Naive thymus-derived CD4-positive, alpha-beta T cell (primary cell): ENCODE data around the gene UPK2. TPM values are rescaled to one million over a fixed set of nuclear protein-coding genes. Genes with fewer than 3 reads are reported as not detected.

Experiments
- ATAC-seq: fragments of 150-1000 bp; cut with Tn5 transposase; 2 replicates; pipeline ENCODE4 v1.10.0; 2021; ENCODE audit warnings: mild to moderate bottlenecking, moderate library complexity
- CTCF ChIA-PET: fragments of 350-600 bp; sonication (Branson Sonifier 250); formaldehyde crosslinking; loops from one replicate; lab custom pipeline; 2021; ENCODE audit warnings: antibody characterized with exemption; lab: Charles Lee
- POLR2A ChIA-PET: fragments of 350-600 bp; sonication (Branson Sonifier 250); formaldehyde crosslinking; loops from one replicate; lab custom pipeline; 2021; ENCODE audit warnings: antibody characterized with exemption, inconsistent platforms; lab: Charles Lee
- DNase-seq, 9 donors: peaks; one replicate each; pipeline versions ENCODE4 v3.0.0 to v3.0.0-alpha.2; 2020 to 2022; ENCODE audit warnings: mixed read lengths in 1 of 9
- H3K27ac ChIP-seq: one replicate; pipeline ENCODE4 v1.7.0; 2013; ENCODE audit warnings: mild to moderate bottlenecking, low read depth, low read length, moderate library complexity
- H3K27me3 ChIP-seq, 2 donors: one replicate each; pipeline ENCODE4 v1.7.0; 2013; ENCODE audit warnings: low read length in 2 of 2, mild to moderate bottlenecking in 2 of 2, moderate library complexity in 2 of 2; ENCODE audit not compliant: control insufficient read depth in 2 of 2, insufficient read depth in 2 of 2
- H3K36me3 ChIP-seq, 3 experiments: 1 replicate in 2 of 3; 2 replicates in 1 of 3; pipeline ENCODE4 v1.7.0; 2013; ENCODE audit warnings: low read length in 3 of 3, mild to moderate bottlenecking in 3 of 3, moderate library complexity in 1 of 3; ENCODE audit not compliant: insufficient read depth in 3 of 3, control insufficient read depth in 2 of 3
- H3K4me1 ChIP-seq, 2 donors: one replicate each; pipeline ENCODE4 v1.7.0; 2013; ENCODE audit warnings: low read length in 2 of 2, mild to moderate bottlenecking in 2 of 2, moderate library complexity in 1 of 2; ENCODE audit not compliant: control insufficient read depth in 2 of 2, insufficient read depth in 2 of 2
- H3K4me3 ChIP-seq: 2 replicates; pipeline ENCODE4 v1.7.0; 2013; ENCODE audit warnings: mild to moderate bottlenecking, low read length
- H3K9me3 ChIP-seq, 3 experiments: 1 replicate in 2 of 3; 2 replicates in 1 of 3; pipeline ENCODE4 v1.7.0; 2013; ENCODE audit warnings: low read length in 3 of 3; ENCODE audit not compliant: control insufficient read depth in 2 of 3
- H3K27ac Mint-ChIP-seq, 9 donors: one replicate each; pipeline ENCODE4 v1.8.0; 2020 to 2022; ENCODE audit warnings: mixed read lengths in 9 of 9, mild to moderate bottlenecking in 8 of 9, moderate library complexity in 5 of 9, inconsistent platforms in 2 of 9
- H3K27me3 Mint-ChIP-seq, 5 donors: one replicate each; pipeline ENCODE4 v1.8.0; 2021 to 2022; ENCODE audit warnings: mixed read lengths in 5 of 5, mild to moderate bottlenecking in 1 of 5
- H3K36me3 Mint-ChIP-seq, 5 donors: one replicate each; pipeline ENCODE4 v1.8.0; 2020 to 2022; ENCODE audit warnings: mixed read lengths in 5 of 5, mild to moderate bottlenecking in 3 of 5, inconsistent platforms in 1 of 5
- H3K4me1 Mint-ChIP-seq, 7 donors: one replicate each; pipeline ENCODE4 v1.8.0; 2020 to 2022; ENCODE audit warnings: mixed read lengths in 7 of 7, mild to moderate bottlenecking in 3 of 7, inconsistent platforms in 1 of 7
- H3K4me3 Mint-ChIP-seq, 10 donors: one replicate each; pipeline ENCODE4 v1.8.0; 2020 to 2022; ENCODE audit warnings: mild to moderate bottlenecking in 10 of 10, mixed read lengths in 10 of 10, moderate library complexity in 6 of 10, inconsistent platforms in 2 of 10
- H3K9me3 Mint-ChIP-seq, 11 donors: one replicate each; pipeline ENCODE4 v1.8.0; 2020 to 2022; ENCODE audit warnings: mixed read lengths in 11 of 11, mild to moderate bottlenecking in 4 of 11, inconsistent platforms in 1 of 11, moderate library complexity in 1 of 11
- intact Hi-C, 2 donors: fragments of 100-400 bp; cut with micrococcal nuclease; formaldehyde crosslinking; loops; one replicate each; pipeline ENCODE4 v1.15.1; 2023
- polyA plus RNA-seq, 2 donors: library from polyadenylated mRNA; unstranded; fragments of 300-500 nt; fragmentation: Illumina TruSeq; gene quantifications; one replicate each; pipeline ENCODE4 v1.2.3, GENCODE V29; 2021
- total RNA-seq, 6 experiments: library from RNA in 5 of 6; stranded (reverse) in 5 of 6; gene quantifications; 1 replicate in 5 of 6; 2 replicates in 1 of 6; pipeline ENCODE4 v1.2.3 and lab custom pipeline; 2021 to 2026

Gene UPK2
- total and polyA plus RNA-seq, 7 experiments from 2014 or later: 0.24 to 0.51 TPM; not detected in 5

DNA sequence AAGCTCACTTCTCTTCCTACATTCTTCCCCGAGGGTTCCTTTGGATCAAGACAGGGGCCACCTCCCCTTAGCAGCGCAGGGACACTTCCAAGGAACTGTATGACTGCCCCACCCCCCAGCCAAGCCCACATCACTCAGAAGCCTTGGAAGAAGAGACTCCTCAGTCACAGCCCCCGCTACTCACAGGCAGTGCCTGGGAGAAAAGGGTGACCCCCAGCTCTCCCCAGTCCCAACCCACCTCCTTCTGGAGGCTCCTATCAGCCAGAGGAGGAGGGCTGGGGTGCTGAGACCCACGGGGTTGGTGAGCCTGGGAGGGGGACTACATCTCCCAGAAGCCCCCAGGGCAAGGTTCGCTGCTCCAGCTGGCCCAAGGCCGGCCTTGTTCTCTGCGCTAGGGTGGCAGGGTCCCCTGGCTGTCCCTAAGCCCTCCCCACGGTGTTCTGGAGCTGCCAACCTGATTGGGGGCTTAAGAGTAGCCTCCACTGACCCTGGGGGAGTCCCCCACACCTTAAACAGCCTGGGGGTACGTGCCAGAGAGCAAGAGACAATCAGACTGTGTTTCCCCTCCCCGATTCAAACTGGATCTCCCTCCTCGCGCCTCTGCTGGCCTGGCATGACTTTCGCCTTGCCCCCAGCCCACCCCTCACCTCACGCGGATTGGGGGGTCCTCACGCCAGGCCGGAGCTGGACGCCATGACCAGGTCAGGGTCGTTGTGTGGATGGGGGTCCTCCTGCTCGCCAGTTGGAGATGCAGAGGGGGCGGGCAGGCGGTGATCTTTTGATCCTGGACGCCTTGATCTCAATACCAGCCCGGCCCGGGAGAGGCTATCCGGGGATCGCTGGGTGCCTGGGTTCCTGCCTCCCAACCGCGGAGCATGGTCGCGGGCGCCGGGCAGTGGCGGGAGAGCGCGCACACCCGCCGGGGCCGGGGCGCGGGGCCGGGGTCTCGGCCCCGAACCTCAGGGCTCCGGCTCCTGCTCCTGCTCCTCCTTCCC is 31.2 kb upstream of the UPK2 start:
- Histone ChIP-seq H3K4me1 (peaks cover 27 to 45% of the 10 kb centered on the region in 2 donors), H3K9me3 (no peaks in the 10 kb centered on the region), H3K27me3 (no peaks in the 10 kb centered on the region), H3K4me3 (peak overlapping the region; percentile 99), H3K27ac (peak overlapping the region; percentile 96), H3K36me3 (peaks cover 0 to 36% (median 0%) of the 10 kb centered on the region in 3 experiments)
- Mint-ChIP-seq H3K27ac (peak overlapping the region; percentile 71 to 100 (median 98)), H3K36me3 (peaks cover 0 to 22% (median 20%) of the 10 kb centered on the region in 5 donors), H3K9me3 (peaks cover 0 to 5% (median 0%) of the 10 kb centered on the region in 11 donors), H3K4me3 (peak overlapping the region; percentile 91 to 99 (median 95)), H3K27me3 (peaks cover 0 to 2% (median 0%) of the 10 kb centered on the region in 5 donors), H3K4me1 (peaks cover 34 to 59% (median 39%) of the 10 kb centered on the region in 7 donors)
- ATAC-seq (no peak), DNase-seq (peak in 8 of 9 donors; percentile 8 to 67 (median 56))
- intact Hi-C loops: loop anchor here (1.0 to 5.0 kb wide), 8 partner anchors 11 to 703 kb away; partner anchors contain the start of genes KMT2A (in 2 of the 2), ARCN1 (in 1 of the 2), CD3D (in 1 of the 2) and CD3G (in 1 of the 2)
- ChIA-PET POLR2A (interaction anchor here (0.5 to 3.5 kb wide), 13 partner anchors 13 to 469 kb away, joined by 3 to 21 read pairs (median 5); partner anchors contain the start of gene DPAGT1), CTCF (interaction anchor here (0.5 to 2.3 kb wide), 8 partner anchors 15 to 134 kb away, joined by 3 to 10 read pairs (median 5); partner anchors contain the start of gene DDX6)

DNA sequence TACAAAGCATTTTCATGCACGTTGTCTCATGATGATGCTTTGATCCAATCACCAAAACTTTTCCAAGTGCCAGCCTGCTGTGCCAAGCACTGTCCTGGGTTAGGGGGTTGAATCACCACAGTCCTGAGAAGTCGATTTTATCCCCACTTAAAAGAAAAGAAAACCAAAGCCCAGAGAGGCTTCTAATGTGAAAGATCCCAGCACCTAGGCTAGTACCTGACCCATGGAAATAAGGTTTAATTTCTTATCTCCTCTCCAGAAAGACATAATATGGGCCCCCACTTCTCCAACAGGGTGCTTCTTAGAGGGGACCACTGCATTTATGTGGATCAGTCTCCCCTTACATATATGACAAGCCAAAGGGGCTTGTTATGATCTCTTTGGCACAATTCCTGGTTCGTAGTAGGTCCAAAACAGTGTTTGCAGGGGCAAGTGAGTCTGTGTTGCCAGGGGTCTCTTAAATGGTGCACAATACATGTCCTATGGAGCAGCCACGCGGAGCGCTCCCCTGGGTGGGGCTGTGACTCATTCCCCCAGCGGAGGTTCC is 28.5 kb upstream of the UPK2 start:
- H3K4me1 ChIP-seq: peaks cover 29 to 30% of the 10 kb centered on the region in 2 donors
- H3K4me1 Mint-ChIP-seq: peaks cover 25 to 56% (median 40%) of the 10 kb centered on the region in 7 donors
- H3K9me3 Mint-ChIP-seq: peaks cover 0 to 7% (median 0%) of the 10 kb centered on the region in 11 donors
- peaks cover 0 to 17% (median 14%) of the 10 kb centered on the region in 5 donors for H3K36me3 Mint-ChIP-seq
- peak overlapping the region; percentile 93 to 100 (median 99) for H3K27ac Mint-ChIP-seq
- H3K4me3 Mint-ChIP-seq: peak overlapping the region; percentile 86 to 98 (median 95)
- intact Hi-C loops: loop anchor here (1.0 to 5.0 kb wide), 19 partner anchors 13 to 705 kb away; partner anchors contain the start of genes DDX6 (in 2 of the 2), KMT2A (in 2 of the 2), RPS25 (in 2 of the 2) and TRAPPC4 (in 2 of the 2)
- H3K4me3 ChIP-seq: peak overlapping the region; percentile 99
- ATAC-seq: no peak
- DNase-seq: no peak
- no peaks in the 10 kb centered on the region for H3K27me3 ChIP-seq
- peaks cover 0 to 2% (median 0%) of the 10 kb centered on the region in 5 donors for H3K27me3 Mint-ChIP-seq
- ChIA-PET POLR2A (interaction anchor here (0.6 to 5.0 kb wide), 8 partner anchors 12 to 945 kb away, joined by 3 to 76 read pairs (median 4); partner anchors contain the start of genes DDX6 and UPK2), CTCF (interaction anchor here (0.6 to 2.4 kb wide), 2 partner anchors 138 to 139 kb away, joined by 3 to 10 read pairs; partner anchors contain the start of gene DDX6)
- H3K9me3 ChIP-seq: no peaks in the 10 kb centered on the region
- peak overlapping the region; percentile 96 for H3K27ac ChIP-seq
- peaks cover 0 to 29% (median 0%) of the 10 kb centered on the region in 3 experiments for H3K36me3 ChIP-seq

DNA sequence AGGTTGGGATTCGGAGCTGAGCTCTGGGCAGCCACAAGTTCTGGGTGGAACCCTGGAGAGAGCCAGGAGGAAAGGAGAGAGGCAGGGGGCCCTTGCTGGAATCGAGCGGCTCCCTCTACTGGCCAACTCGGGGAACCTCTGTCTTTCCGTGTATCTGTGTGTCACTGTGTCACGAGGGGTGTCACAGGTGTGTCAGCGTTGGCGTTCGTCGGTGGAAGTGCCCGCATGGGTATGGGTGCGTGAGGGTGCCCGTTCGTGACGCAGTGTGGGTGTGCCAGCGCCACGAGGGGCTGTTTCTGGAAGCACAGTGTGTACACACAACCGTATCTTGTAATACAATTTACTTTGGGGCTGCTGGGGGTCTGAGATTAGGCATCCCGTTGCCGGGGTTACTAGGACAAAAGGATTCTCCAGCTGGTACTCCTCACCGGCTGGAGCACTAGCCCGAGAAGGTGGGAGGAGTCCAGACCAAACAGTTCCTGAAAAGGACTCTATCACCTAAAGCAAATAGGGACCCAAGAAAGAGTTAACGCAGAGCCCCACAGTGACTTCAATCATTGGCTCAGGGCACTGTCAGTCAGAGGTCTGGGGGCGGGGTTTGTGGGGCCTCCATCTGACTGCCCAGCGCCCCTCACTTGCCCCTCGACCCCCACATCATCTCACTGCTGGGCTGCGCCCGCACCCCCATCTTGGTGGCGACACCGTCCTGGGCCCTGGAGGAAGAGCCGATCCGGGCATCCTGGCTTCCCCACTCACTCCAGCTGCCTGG is 27.8 kb upstream of the UPK2 start:
- H3K4me1 ChIP-seq: peaks cover 25 to 34% of the 10 kb centered on the region in 2 donors
- Mint-ChIP-seq H3K4me1 (peaks cover 30 to 56% (median 46%) of the 10 kb centered on the region in 7 donors), H3K4me3 (peak overlapping the region; percentile 86 to 98 (median 95)), H3K9me3 (peaks cover 0 to 7% (median 0%) of the 10 kb centered on the region in 11 donors), H3K36me3 (peaks cover 0 to 17% (median 9%) of the 10 kb centered on the region in 5 donors), H3K27ac (peak overlapping the region; percentile 93 to 100 (median 99)), H3K27me3 (peaks cover 0 to 2% (median 0%) of the 10 kb centered on the region in 5 donors)
- ChIA-PET CTCF (interaction anchor here (0.6 to 1.5 kb wide), 4 partner anchors 17 to 476 kb away, joined by 3 read pairs; no protein-coding TSS in a partner anchor), POLR2A (interaction anchor here (0.6 to 5.0 kb wide), 8 partner anchors 12 to 243 kb away, joined by 3 to 76 read pairs (median 4); partner anchors contain the start of genes DDX6 and UPK2)
- ATAC-seq (peak; percentile 79), DNase-seq (peak; percentile 89 to 99 (median 97))
- peak overlapping the region; percentile 96 for H3K27ac ChIP-seq
- intact Hi-C loops: loop anchor here (1.0 to 5.0 kb wide), 19 partner anchors 14 to 706 kb away; partner anchors contain the start of genes DDX6 (in 2 of the 2), KMT2A (in 2 of the 2), RPS25 (in 2 of the 2) and TRAPPC4 (in 2 of the 2)
- no peaks in the 10 kb centered on the region for H3K9me3 ChIP-seq
- H3K4me3 ChIP-seq: peak overlapping the region; percentile 81
- H3K27me3 ChIP-seq: no peaks in the 10 kb centered on the region
- peaks cover 0 to 23% (median 0%) of the 10 kb centered on the region in 3 experiments for H3K36me3 ChIP-seq

DNA sequence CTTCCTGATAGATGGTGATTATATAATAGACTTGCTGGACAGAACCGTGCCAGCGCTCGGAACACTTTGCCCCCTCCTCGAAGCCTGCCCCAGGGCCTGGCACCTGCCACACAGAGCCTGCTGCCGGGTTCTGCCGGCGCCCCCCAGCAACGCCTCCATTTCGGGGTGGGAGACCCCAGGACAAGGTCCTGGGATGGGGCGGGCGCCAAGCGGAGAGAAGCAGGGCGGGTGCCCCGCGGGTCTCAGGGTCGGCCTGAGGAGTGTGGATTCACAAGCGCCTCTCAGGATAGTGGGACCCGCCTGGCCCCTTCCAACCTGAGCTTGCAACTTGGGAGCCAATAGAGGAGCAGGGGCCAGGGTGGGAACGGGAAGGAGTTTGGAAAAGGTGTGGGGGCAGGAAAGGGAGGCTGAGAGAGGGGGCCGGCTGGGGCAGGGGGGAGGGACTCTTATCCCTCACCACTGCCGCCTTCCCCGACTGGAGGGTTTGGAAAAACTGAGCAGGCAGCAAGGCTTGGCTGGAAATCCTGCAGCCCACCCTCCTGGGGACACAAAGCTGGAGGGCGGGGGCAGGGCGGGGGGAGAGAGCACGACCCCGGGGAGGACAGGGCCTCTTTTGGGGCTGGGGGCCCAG is 27.1 kb upstream of the UPK2 start:
- peak overlapping the region; percentile 86 to 98 (median 95) for H3K4me3 Mint-ChIP-seq
- peak overlapping the region; percentile 81 for H3K4me3 ChIP-seq
- peaks cover 0 to 11% (median 2%) of the 10 kb centered on the region in 5 donors for H3K36me3 Mint-ChIP-seq
- peak overlapping the region; percentile 93 to 100 (median 99) for H3K27ac Mint-ChIP-seq
- peaks cover 27 to 54% (median 50%) of the 10 kb centered on the region in 7 donors for H3K4me1 Mint-ChIP-seq
- H3K36me3 ChIP-seq: peaks cover 0 to 17% (median 0%) of the 10 kb centered on the region in 3 experiments
- H3K4me1 ChIP-seq: peaks cover 25 to 36% of the 10 kb centered on the region in 2 donors
- DNase-seq (peak in 1 of 9 donors; percentile 36), ATAC-seq (peak; percentile 1)
- H3K9me3 ChIP-seq: no peaks in the 10 kb centered on the region
- peaks cover 0 to 7% (median 0%) of the 10 kb centered on the region in 11 donors for H3K9me3 Mint-ChIP-seq
- ChIA-PET POLR2A (interaction anchor here (1.0 to 5.0 kb wide), 8 partner anchors 11 to 244 kb away, joined by 3 to 76 read pairs (median 4); partner anchors contain the start of genes DDX6 and UPK2), CTCF (interaction anchor here (0.6 to 1.5 kb wide), 4 partner anchors 17 to 477 kb away, joined by 3 read pairs; no protein-coding TSS in a partner anchor)
- intact Hi-C loops: loop anchor here (1.0 to 5.0 kb wide), 19 partner anchors 15 to 707 kb away; partner anchors contain the start of genes DDX6 (in 2 of the 2), KMT2A (in 2 of the 2), RPS25 (in 2 of the 2) and TRAPPC4 (in 2 of the 2)
- peaks cover 0 to 2% (median 0%) of the 10 kb centered on the region in 5 donors for H3K27me3 Mint-ChIP-seq
- H3K27me3 ChIP-seq: no peaks in the 10 kb centered on the region
- H3K27ac ChIP-seq: peak overlapping the region; percentile 96
